Gastroesophageal sphincter (tissue), 3 donors: ENCODE measurements around the gene SYNE3.

Source experiments
- EP300 ChIP-seq: sonication (generic); formaldehyde crosslinking; IDR thresholded peaks from one replicate; pipeline ENCODE4 v1.6.1; 2017; ENCODE audit warnings: antibody characterized with exemption, mild to moderate bottlenecking
- POLR2A ChIP-seq, 2 donors: fragments of 450-650 bp; IDR thresholded peaks; one replicate each; pipeline ENCODE4 v1.6.1; 2017; ENCODE audit warnings: antibody characterized with exemption in 2 of 2, mild to moderate bottlenecking in 2 of 2, moderate library complexity in 1 of 2
- POLR2AphosphoS5 ChIP-seq: sonication (generic); formaldehyde crosslinking; IDR thresholded peaks from one replicate; pipeline ENCODE4 v1.6.1; 2017; ENCODE audit warnings: antibody characterized with exemption
- TF ChIP-seq, protein P1 (sequence below), 4 experiments: fragments of 200-600 bp in 2 of 4; fragments of 450-650 bp in 2 of 4; sonication (generic) in 1 of 4; IDR thresholded peaks; one replicate each; pipeline ENCODE4 v1.5.1; 2017 to 2019; ENCODE audit warnings: antibody characterized with exemption in 4 of 4, mild to moderate bottlenecking in 2 of 4, moderate library complexity in 2 of 4

DNA sequence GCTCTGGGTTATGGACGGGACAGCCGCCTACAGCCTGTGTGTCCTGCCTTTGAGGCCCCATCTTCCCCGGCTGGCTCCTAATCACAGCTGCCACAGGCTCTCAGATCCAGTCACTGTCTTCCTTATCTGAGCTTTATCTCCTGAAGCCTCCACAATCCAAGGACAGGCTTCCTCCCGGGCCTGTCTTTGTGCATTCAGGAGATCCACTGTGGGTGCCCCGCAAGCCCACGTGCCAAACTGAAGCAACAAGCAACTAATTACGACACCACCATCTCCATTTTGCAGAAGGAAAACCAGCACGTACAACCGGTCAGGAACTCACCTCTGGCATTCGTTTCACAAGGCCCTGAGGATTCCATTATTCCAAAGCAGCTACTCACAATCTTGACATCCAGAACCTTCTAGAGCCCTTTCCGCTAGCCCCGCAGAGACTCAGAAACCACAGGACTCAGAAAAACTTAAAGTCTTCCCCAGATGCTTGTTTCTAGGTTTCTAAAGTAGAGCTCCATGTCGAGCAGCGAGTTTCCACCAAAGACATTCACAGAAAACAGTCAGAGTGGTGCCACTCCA, 14.0 kb downstream of the SYNE3 start:
- TF ChIP-seq, protein P1, sequence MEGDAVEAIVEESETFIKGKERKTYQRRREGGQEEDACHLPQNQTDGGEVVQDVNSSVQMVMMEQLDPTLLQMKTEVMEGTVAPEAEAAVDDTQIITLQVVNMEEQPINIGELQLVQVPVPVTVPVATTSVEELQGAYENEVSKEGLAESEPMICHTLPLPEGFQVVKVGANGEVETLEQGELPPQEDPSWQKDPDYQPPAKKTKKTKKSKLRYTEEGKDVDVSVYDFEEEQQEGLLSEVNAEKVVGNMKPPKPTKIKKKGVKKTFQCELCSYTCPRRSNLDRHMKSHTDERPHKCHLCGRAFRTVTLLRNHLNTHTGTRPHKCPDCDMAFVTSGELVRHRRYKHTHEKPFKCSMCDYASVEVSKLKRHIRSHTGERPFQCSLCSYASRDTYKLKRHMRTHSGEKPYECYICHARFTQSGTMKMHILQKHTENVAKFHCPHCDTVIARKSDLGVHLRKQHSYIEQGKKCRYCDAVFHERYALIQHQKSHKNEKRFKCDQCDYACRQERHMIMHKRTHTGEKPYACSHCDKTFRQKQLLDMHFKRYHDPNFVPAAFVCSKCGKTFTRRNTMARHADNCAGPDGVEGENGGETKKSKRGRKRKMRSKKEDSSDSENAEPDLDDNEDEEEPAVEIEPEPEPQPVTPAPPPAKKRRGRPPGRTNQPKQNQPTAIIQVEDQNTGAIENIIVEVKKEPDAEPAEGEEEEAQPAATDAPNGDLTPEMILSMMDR (IDR thresholded peaks at IDR 0.05): no peak
- TF ChIP-seq POLR2A (IDR thresholded peaks at IDR 0.05) (no peak), EP300 (no peak), POLR2AphosphoS5 (no peak)
